Neural crest cell (in vitro differentiated cells): ENCODE results near the gene RIC1. TPM values are rescaled to one million over a fixed set of nuclear protein-coding genes. Genes with fewer than 3 reads are reported as not detected.
"Not testable (repeated sequence)": the region's sequence is repeated elsewhere in the genome, so short reads cannot be mapped to it uniquely, and the experiment has no call there.

ENCODE experiments used
- DNase-seq: peaks from one replicate; pipeline ENCODE4 v3.0.0; 2021; ENCODE audit warnings: low read depth, mixed read lengths, low spot score
- H3K27ac Mint-ChIP-seq: one replicate; pipeline ENCODE4 v1.8.0; 2021; ENCODE audit warnings: mild to moderate bottlenecking, mixed read lengths; ENCODE audit not compliant: unreplicated experiment
- H3K27me3 Mint-ChIP-seq: 2 replicates; pipeline ENCODE4 v1.8.0; 2021; ENCODE audit warnings: low read depth, mild to moderate bottlenecking, mixed read lengths
- H3K36me3 Mint-ChIP-seq: 2 replicates; pipeline ENCODE4 v1.8.0; 2021; ENCODE audit warnings: low read depth, mild to moderate bottlenecking, mixed read lengths
- H3K4me1 Mint-ChIP-seq: 2 replicates; pipeline ENCODE4 v1.8.0; 2021; ENCODE audit warnings: mixed read lengths
- H3K4me3 Mint-ChIP-seq: one replicate; pipeline ENCODE4 v1.8.0; 2021; ENCODE audit warnings: mild to moderate bottlenecking, mixed read lengths
- H3K9me3 Mint-ChIP-seq: 2 replicates; pipeline ENCODE4 v1.8.0; 2021; ENCODE audit warnings: mixed read lengths
- CTCF ChIP-seq: fragments of 200-600 bp; sonication (generic); conservative IDR thresholded peaks from 2 replicates; pipeline ENCODE4 v1.5.0; 2021; ENCODE audit warnings: antibody characterized with exemption, mild to moderate bottlenecking
- total RNA-seq: library from RNA; stranded (reverse); gene quantifications from 2 replicates; pipeline ENCODE4 v1.2.1, GENCODE V29; 2021

The RIC1 gene
- total RNA-seq, 1 donor from 2014 or later: 21.6 TPM

- Mint-ChIP-seq H3K27ac (no peak overlapping the region), H3K4me1 (no peaks in the 10 kb centered on the region), H3K27me3 (no peaks in the 10 kb centered on the region), H3K4me3 (no peak overlapping the region), H3K36me3 (peaks cover 32% of the 10 kb centered on the region), H3K9me3 (peaks cover 15% of the 10 kb centered on the region)
- TF ChIP-seq CTCF: no peak
- DNase-seq: no peak
These were observed 42.9 kb downstream of the RIC1 start for GRCh38 chr9:5671711-5672353.

GRCh38 chr9:5675046-5675445 is 46.1 kb downstream of the RIC1 start:
- H3K27me3 Mint-ChIP-seq, H3K4me1 Mint-ChIP-seq, H3K27ac Mint-ChIP-seq, H3K9me3 Mint-ChIP-seq, H3K4me3 Mint-ChIP-seq, DNase-seq: not testable (repeated sequence)
- H3K36me3 Mint-ChIP-seq: peaks cover 15% of the 10 kb centered on the region

GRCh38 chr9:5683591-5683990 is 54.7 kb downstream of the RIC1 start:
- H3K27me3 Mint-ChIP-seq, DNase-seq, H3K27ac Mint-ChIP-seq, H3K4me3 Mint-ChIP-seq, H3K4me1 Mint-ChIP-seq: not testable (repeated sequence)
- Mint-ChIP-seq H3K9me3 (peaks cover 19% of the 10 kb centered on the region), H3K36me3 (peaks cover 49% of the 10 kb centered on the region)

- TF ChIP-seq CTCF: no peak
- H3K4me1 Mint-ChIP-seq: no peaks in the 10 kb centered on the region
- peaks cover 19% of the 10 kb centered on the region for H3K9me3 Mint-ChIP-seq
- H3K4me3 Mint-ChIP-seq: no peak overlapping the region
- peaks cover 47% of the 10 kb centered on the region for H3K36me3 Mint-ChIP-seq
- no peak overlapping the region for H3K27ac Mint-ChIP-seq
- no peaks in the 10 kb centered on the region for H3K27me3 Mint-ChIP-seq
- no peak for DNase-seq
These were observed 55.2 kb downstream of the RIC1 start for GRCh38 chr9:5684101-5684500.

- no peak for DNase-seq
- Mint-ChIP-seq H3K27me3 (no peaks in the 10 kb centered on the region), H3K4me3 (no peak overlapping the region), H3K27ac (no peak overlapping the region), H3K9me3 (peaks cover 4% of the 10 kb centered on the region), H3K36me3 (peaks cover 20% of the 10 kb centered on the region), H3K4me1 (no peaks in the 10 kb centered on the region)
- TF ChIP-seq CTCF: no peak
These were observed 59.2 kb downstream of the RIC1 start for GRCh38 chr9:5688109-5688508.

GRCh38 chr9:5690278-5690677 is 61.4 kb downstream of the RIC1 start:
- no peaks in the 10 kb centered on the region for H3K27me3 Mint-ChIP-seq
- H3K9me3 Mint-ChIP-seq: no peaks in the 10 kb centered on the region
- no peaks in the 10 kb centered on the region for H3K4me1 Mint-ChIP-seq
- H3K36me3 Mint-ChIP-seq: peaks cover 9% of the 10 kb centered on the region
- H3K4me3 Mint-ChIP-seq: no peak overlapping the region
- H3K27ac Mint-ChIP-seq: no peak overlapping the region
- no peak for TF ChIP-seq CTCF
- DNase-seq: no peak

GRCh38 chr9:5695860-5696259 is 67.0 kb downstream of the RIC1 start:
- no peak for TF ChIP-seq CTCF

More at GRCh38 chr9:5695860-5696259, 67.0 kb downstream of the RIC1 start:
- Mint-ChIP-seq H3K27ac (no peak overlapping the region), H3K9me3 (no peaks in the 10 kb centered on the region), H3K4me1 (no peaks in the 10 kb centered on the region), H3K4me3 (no peak overlapping the region), H3K36me3 (peaks cover 1% of the 10 kb centered on the region), H3K27me3 (no peaks in the 10 kb centered on the region)
- DNase-seq: no peak
